HT-29 (cell line): ENCODE measurements around the gene FIS1. TPM values are rescaled to one million over a fixed set of nuclear protein-coding genes. Genes with fewer than 3 reads are reported as not detected.
"Not testable (repeated sequence)": the region's sequence is repeated elsewhere in the genome, so short reads cannot be mapped to it uniquely, and the experiment has no call there.

Experiments used
- DNase-seq: peaks from one replicate; pipeline ENCODE4 v3.0.0-alpha.2; 2015; ENCODE audit warnings: low spot score
- small RNA-seq: library from RNA; depleted of rRNA; stranded (forward); fragments of <200 nt; gene quantifications from one replicate; pipeline ENCODE3, GENCODE V24; 2014
- total RNA-seq: library from RNA; depleted of rRNA; stranded (reverse); fragments of >200 nt; shearing (Covaris generic); gene quantifications from 2 replicates; pipeline ENCODE4 v1.2.3, GENCODE V29; 2014; rRNA removed

Gene FIS1
- total RNA-seq, 1 experiment from 2014 or later = 377 TPM

DNA sequence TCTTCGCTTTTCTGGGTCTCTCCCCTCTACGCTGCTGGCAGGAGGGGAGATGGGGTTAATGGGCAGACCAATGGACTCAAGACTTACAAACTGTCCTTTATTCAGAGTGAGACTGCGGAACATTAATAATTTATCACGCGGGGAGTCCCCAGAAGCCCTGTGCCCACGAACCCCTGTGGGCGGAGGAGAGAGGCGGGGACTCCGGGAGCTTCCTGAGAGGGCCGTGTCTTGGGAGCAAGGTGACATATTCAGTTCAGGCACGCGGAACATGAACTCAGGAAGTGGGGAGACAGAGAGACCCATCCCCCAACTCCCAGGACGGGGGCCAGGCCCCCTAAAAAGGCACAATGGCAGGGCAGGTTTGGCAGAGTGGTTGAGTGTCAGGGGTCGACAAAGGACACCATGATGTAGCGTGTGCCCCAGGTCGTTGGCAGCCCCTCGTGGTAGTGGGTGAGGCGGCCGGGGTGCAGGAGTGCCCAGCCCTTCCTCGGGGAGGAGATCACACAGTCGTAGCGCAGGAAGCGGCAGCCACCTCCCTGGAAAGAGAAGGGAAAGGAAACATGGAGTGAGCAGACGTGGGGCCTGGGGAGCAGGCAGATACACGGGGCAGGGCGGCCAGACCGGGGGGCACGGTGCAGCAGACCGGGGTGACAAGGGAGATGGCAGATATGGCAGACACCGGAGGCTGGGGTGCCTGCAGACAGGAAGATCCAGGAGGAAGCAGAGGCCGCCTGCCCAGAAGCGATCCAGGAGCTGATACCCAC, 38.8 kb downstream of the FIS1 start:
- DNase-seq = no peak

- not testable (repeated sequence) for DNase-seq
Observed at GRCh38 chr7:101203740-101204738, 40.8 kb downstream of the FIS1 start.

DNA sequence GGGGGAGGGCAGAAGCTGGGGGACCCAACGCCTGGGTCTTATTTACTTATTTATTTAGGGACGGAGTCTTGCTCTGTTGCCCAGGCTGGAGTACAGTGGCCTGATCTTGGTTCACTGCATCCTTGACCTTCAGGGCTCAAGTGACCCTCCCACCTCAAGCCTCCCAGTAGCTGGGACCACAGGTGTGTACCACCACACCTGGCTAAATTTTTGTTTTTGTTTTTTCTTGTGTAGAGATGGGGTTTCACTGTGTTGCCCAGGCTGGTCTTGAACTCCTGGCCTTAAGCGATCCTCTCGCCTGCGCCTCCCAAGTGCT, 42.3 kb downstream of the FIS1 start:
- DNase-seq = no peak

- DNase-seq = peak; percentile 55
Observed at GRCh38 chr7:101201695-101202602, 42.9 kb downstream of the FIS1 start.

DNA sequence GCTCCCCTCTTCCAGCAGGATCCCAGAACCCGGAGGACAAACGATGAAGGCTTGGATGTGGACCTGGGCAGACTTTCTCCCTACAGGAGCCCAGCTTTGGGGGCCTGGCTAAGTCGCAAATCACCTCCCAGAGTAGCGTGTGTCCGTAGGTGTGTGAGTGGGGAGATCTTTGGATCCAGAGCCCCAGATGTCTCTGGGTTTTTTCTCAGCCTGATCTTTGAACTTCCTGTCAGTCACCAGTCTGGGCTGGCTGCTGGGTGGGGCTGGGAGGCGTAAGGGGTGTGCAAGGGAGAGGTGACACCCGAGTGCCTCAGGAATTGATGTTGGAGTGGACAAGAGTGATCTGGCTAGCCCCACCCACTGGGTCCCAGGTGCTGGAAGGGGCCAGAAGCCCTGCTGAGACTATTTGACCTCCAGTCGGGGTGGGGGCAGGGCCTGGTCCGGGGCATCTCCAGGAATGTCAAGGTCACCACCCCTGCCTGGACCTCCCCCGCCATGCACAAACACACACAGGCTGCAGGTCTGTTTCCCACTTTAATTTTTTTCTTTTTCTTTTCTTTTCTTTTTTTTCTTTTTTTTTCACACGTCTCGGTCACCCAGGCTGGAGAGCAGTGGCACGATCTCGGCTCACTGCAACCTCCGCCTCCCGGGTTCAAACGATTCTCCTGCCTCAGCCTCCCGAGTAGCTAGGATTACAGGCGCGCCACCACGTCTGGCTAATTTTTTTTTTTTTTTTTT, 43.9 kb downstream of the FIS1 start, which contains the start of gene MOGAT3:
Gene MOGAT3 (minus strand): TSS at position 175 of the 738 bp plus-strand sequence. CDS start 182 bp downstream, outside the sequence.
- peak; percentile 84 for DNase-seq

GRCh38 chr7:101200504-101200861, 44.4 kb downstream of the FIS1 start:
- DNase-seq = no peak

GRCh38 chr7:101199522-101199921, 45.4 kb downstream of the FIS1 start:
- not testable (repeated sequence) for DNase-seq

DNA sequence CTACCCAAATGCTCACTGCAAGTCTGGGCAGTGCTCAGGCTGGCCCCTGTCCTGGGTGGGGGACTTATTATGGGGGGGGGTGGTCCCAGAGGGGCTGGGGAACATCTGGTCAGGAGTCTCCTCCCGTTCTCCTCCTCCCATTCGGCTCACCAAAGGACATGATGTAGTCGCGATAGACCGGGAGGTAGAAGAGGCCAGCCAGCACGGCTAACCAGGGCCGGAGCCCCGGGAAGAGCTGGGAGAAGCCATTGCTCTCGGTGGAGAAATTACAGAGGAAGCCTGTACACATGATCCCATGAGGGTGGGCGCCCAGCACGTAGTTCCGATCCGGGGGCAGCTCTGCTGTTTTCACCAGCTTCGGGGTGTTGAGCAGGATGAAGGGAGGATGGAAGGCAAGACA, 46.4 kb downstream of the FIS1 start:
- no peak for DNase-seq

DNA sequence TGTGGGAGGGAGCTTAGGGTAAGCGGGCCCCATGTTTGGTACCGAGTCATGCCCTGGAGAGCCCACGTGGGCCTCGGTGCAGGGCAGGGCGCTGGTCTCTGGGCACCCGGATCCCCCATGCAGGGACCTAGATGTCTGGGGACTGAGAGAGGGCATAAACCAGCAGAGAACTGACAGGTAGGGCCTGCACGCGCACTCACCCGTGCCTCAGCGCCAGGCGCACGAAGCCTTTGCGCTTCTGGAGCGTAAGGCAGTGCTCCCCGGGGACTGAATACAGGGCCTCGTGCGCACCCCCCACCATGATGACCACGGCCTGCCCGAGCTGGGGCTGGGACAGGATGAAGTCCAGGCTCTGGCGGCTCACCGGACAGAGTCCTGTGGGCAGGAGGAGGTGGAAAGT, 46.9 kb downstream of the FIS1 start:
- no peak for DNase-seq

DNA sequence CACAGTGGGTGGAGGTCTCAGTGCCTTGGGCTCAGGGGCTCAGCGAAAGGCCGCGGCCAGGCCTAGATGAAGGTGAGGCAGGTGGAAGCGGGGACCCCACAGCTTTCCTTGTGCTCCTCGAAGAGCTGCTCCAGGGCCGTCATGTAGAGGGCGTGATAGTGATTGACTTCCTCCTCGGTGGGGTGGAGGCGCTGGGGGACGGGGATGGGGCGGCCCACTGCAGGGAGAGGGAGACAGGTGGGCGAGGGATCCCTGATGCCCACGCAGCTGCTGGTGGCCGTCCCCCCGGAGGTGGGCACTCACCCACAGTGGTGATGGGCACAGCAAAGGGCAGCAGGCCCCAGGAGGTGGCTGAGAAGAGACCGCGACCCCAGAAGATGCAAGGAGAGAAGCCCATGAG, 49.0 kb downstream of the FIS1 start:
- DNase-seq = no peak

Small RNAs within 50 kb of the gene (small RNA-seq; reads per million reads assigned to genes)
- gene RNU6-1104P = not detected

Other genes with a start within 250 kb of the FIS1 start
- 0.23 and 0.44 TPM in 2 replicates for gene MUC17, start 225.0 kb downstream of the FIS1 start, total RNA-seq
- 32.3 and 52.2 TPM in 2 replicates for gene TRIM56, start 159.6 kb downstream of the FIS1 start, total RNA-seq
- gene SERPINE1, start 118.0 kb downstream of the FIS1 start, total RNA-seq = 4.6 and 5.0 TPM in 2 replicates
- gene AP1S1, start 90.6 kb downstream of the FIS1 start, total RNA-seq = 272 and 277 TPM in 2 replicates
- 0.39 and 0.48 TPM in 2 replicates for gene VGF, start 79.5 kb downstream of the FIS1 start, total RNA-seq
- gene NAT16, start 64.8 kb downstream of the FIS1 start, total RNA-seq = 0.13 TPM in 2 replicates
- gene MOGAT3, start 44.0 kb downstream of the FIS1 start, total RNA-seq = 6.7 and 8.2 TPM in 2 replicates
- 245 and 252 TPM in 2 replicates for gene PLOD3, start 27.5 kb downstream of the FIS1 start, total RNA-seq
- gene ZNHIT1, start 26.9 kb downstream of the FIS1 start, total RNA-seq = 180 and 189 TPM in 2 replicates
- gene CLDN15, start 7.3 kb downstream of the FIS1 start, total RNA-seq = 14.7 and 15.1 TPM in 2 replicates
- 23.5 and 29.4 TPM in 2 replicates for gene IFT22, start 76.7 kb upstream of the FIS1 start, total RNA-seq
- gene COL26A1, start 117.8 kb upstream of the FIS1 start, total RNA-seq = not detected in 2 replicates